ENCODE results near the gene TTC9.
A peak's percentile ranks its signal among the peaks of the same experiment; 100 is the strongest.

TTC9 gene

DNA sequence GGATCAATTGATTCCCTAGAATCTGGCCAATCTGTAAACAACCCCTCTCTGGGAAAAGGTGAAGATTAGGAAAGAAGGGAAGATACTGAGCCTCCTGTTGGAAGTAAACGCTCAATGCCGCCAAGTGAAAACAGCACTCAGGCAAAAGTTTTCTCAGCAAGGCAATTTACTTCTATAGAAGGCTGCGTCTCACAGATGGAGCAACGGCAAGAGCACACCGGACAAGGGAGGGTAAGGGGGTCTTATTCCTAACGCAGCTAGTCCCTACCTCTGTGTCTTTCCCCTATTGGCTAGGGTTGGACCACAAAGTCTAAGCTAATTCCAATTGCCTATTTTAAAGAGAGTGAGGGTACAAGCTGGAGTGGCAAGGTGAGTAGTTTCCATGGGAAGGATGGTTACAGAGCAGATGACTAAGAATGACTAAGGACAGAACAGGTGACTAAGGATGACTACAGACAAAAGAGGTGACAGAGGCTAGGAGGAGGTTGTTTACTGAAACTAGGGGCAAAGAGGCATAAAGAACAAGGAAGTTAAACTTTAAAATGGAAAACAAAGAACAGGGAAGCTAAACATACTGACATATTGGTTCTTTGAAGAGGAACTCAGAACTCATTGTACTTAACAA, 5.6 kb upstream of the TTC9 start:
- H2AFZ ChIP-seq (ENCODE audit: low read length) = no peak overlapping the region
- H3F3A ChIP-seq (ENCODE audit: low read depth) = no peaks in the 10 kb centered on the region
- H3K27me3 ChIP-seq (ENCODE audit: insufficient read depth, low read length, poor library complexity, severe bottlenecking) = no peaks in the 10 kb centered on the region
- no peaks in the 10 kb centered on the region for H3K9me3 ChIP-seq (ENCODE audit: insufficient read depth, low read depth, low read length)
- H3K4me1 ChIP-seq (ENCODE audit: insufficient read depth, low read length, poor library complexity, severe bottlenecking) = peaks cover 10% of the 10 kb centered on the region
- peaks cover 3% of the 10 kb centered on the region; the same call in 1 of the 2 replicates for H3K79me2 ChIP-seq (ENCODE audit: insufficient read depth, low read length)
- no peak for TF ChIP-seq EZH2phosphoT487 (IDR thresholded peaks at IDR 0.05; ENCODE audit: borderline replicate concordance)
- TF ChIP-seq, protein P1, sequence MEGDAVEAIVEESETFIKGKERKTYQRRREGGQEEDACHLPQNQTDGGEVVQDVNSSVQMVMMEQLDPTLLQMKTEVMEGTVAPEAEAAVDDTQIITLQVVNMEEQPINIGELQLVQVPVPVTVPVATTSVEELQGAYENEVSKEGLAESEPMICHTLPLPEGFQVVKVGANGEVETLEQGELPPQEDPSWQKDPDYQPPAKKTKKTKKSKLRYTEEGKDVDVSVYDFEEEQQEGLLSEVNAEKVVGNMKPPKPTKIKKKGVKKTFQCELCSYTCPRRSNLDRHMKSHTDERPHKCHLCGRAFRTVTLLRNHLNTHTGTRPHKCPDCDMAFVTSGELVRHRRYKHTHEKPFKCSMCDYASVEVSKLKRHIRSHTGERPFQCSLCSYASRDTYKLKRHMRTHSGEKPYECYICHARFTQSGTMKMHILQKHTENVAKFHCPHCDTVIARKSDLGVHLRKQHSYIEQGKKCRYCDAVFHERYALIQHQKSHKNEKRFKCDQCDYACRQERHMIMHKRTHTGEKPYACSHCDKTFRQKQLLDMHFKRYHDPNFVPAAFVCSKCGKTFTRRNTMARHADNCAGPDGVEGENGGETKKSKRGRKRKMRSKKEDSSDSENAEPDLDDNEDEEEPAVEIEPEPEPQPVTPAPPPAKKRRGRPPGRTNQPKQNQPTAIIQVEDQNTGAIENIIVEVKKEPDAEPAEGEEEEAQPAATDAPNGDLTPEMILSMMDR (conservative IDR thresholded peaks at IDR 0.05; ENCODE audit: low read length) = no peak
- H3K9ac ChIP-seq (ENCODE audit: low read depth, low read length, poor library complexity, severe bottlenecking) = no peak overlapping the region
- no peak overlapping the region for H3K4me3 ChIP-seq (ENCODE audit: low read length, poor library complexity, severe bottlenecking)
- no peak overlapping the region for H3K4me2 ChIP-seq (ENCODE audit: low read depth, low read length, poor library complexity, severe bottlenecking)
- no peaks in the 10 kb centered on the region for H3K36me3 ChIP-seq (ENCODE audit: insufficient read depth, low read length)
- no peaks in the 10 kb centered on the region for H4K20me1 ChIP-seq (ENCODE audit: insufficient read depth, low read length, poor library complexity, severe bottlenecking)
- no peaks in the 10 kb centered on the region for H3K9me2 ChIP-seq (replicated peaks; ENCODE audit: low read depth, low read length)

- no peak for TF ChIP-seq EZH2phosphoT487 (IDR thresholded peaks at IDR 0.05; ENCODE audit: borderline replicate concordance)
- TF ChIP-seq, protein P1 (conservative IDR thresholded peaks at IDR 0.05; ENCODE audit: low read length) = no peak
- Histone ChIP-seq H3K36me3 (ENCODE audit: insufficient read depth, low read length) (no peaks in the 10 kb centered on the region), H3K4me3 (ENCODE audit: low read length, poor library complexity, severe bottlenecking) (no peak overlapping the region), H3K27me3 (ENCODE audit: insufficient read depth, low read length, poor library complexity, severe bottlenecking) (no peaks in the 10 kb centered on the region), H3K79me2 (ENCODE audit: insufficient read depth, low read length) (peaks cover 16% of the 10 kb centered on the region), H2AFZ (ENCODE audit: low read length) (no peak overlapping the region), H3K9me3 (ENCODE audit: insufficient read depth, low read depth, low read length) (no peaks in the 10 kb centered on the region), H3K4me2 (ENCODE audit: low read depth, low read length, poor library complexity, severe bottlenecking) (no peak overlapping the region), H3K9ac (ENCODE audit: low read depth, low read length, poor library complexity, severe bottlenecking) (no peak overlapping the region), H4K20me1 (ENCODE audit: insufficient read depth, low read length, poor library complexity, severe bottlenecking) (no peaks in the 10 kb centered on the region), H3F3A (ENCODE audit: low read depth) (no peaks in the 10 kb centered on the region), H3K9me2 (replicated peaks; ENCODE audit: low read depth, low read length) (no peaks in the 10 kb centered on the region), H3K4me1 (ENCODE audit: insufficient read depth, low read length, poor library complexity, severe bottlenecking) (peaks cover 16% of the 10 kb centered on the region)
Measured at GRCh38 chr14:70638416-70638815, 3.3 kb upstream of the TTC9 start.

GRCh38 chr14:70640938-70641547, 673 bp upstream of the TTC9 start:
- Histone ChIP-seq H3K4me2 (ENCODE audit: low read depth, low read length, poor library complexity, severe bottlenecking) (peak overlapping the region; percentile 93), H3K9me3 (ENCODE audit: insufficient read depth, low read depth, low read length) (no peaks in the 10 kb centered on the region), H4K20me1 (ENCODE audit: insufficient read depth, low read length, poor library complexity, severe bottlenecking) (no peaks in the 10 kb centered on the region), H3K79me2 (ENCODE audit: insufficient read depth, low read length) (peaks cover 40% of the 10 kb centered on the region), H3K4me3 (ENCODE audit: low read length, poor library complexity, severe bottlenecking) (peak overlapping the region; percentile 87), H3K9me2 (replicated peaks; ENCODE audit: low read depth, low read length) (no peaks in the 10 kb centered on the region), H3K36me3 (ENCODE audit: insufficient read depth, low read length) (no peaks in the 10 kb centered on the region), H3K27me3 (ENCODE audit: insufficient read depth, low read length, poor library complexity, severe bottlenecking) (no peaks in the 10 kb centered on the region), H3K9ac (ENCODE audit: low read depth, low read length, poor library complexity, severe bottlenecking) (peak overlapping the region; percentile 62), H3K4me1 (ENCODE audit: insufficient read depth, low read length, poor library complexity, severe bottlenecking) (peaks cover 31% of the 10 kb centered on the region), H3F3A (ENCODE audit: low read depth) (no peaks in the 10 kb centered on the region), H2AFZ (ENCODE audit: low read length) (peak overlapping the region; percentile 90)
- no peak for TF ChIP-seq EZH2phosphoT487 (IDR thresholded peaks at IDR 0.05; ENCODE audit: borderline replicate concordance)
- TF ChIP-seq, protein P1 (conservative IDR thresholded peaks at IDR 0.05; ENCODE audit: low read length) = no peak

Measured in Loucy (cell line).